HG02884 (cell line): ENCODE measurements around the gene IL9R.
"Not testable (repeated sequence)": the region's sequence is repeated elsewhere in the genome, so short reads cannot be mapped to it uniquely, and the experiment has no call there.

Experiments
- ATAC-seq: cut with Tn5 transposase; IDR thresholded peaks from one replicate; pipeline ENCODE4 v1.9.1; 2021; ENCODE audit warnings: mild to moderate bottlenecking, moderate library complexity; ENCODE audit not compliant: unreplicated experiment

IL9R gene

DNA sequence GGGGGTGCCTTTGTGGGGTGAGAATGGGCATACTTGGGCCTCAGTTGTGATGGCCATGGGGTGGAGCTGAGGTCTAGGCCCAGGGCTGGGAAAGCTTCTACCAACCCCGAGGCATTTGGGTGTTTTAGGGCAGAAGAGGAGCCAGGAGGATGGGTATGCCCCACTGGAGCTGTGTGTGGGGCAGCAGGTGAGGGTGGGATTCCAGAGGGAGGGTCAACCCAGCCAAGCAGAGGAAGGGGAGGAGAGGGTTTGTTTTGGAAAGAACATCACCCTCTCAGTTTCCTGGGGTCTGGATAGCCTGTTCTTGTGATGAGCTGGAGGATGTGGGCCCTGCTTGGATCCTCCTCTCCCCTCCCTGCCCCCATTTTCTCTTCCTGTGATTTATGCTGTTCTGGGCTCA, 620 bp downstream of the IL9R start:
- no peak for ATAC-seq

- ATAC-seq = no peak
These were observed 1.4 kb downstream of the IL9R start for GRCh38 chrX:155998761-155999510.

DNA sequence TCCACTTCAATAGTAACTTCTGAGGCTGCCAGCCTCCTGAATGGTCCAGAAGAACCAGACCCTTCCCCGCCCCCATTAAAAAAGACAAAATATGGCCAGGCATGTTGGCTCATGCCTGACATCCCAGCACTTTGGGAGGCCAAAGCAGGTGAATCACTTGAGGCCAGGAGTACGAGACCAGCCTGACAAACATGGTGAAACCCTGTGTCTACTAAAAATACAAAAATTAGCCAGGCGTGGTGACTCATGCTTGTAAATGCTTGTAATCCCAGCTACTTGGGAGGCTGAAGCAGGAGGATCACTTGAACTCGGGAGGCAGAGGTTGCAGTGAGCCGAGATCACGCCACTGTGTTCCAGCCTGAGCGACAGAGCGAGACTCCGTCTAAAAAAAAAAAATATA, 2.3 kb downstream of the IL9R start:
- ATAC-seq = not testable (repeated sequence)

- no peak for ATAC-seq
These were observed 2.9 kb downstream of the IL9R start for GRCh38 chrX:156000361-156000926.

DNA sequence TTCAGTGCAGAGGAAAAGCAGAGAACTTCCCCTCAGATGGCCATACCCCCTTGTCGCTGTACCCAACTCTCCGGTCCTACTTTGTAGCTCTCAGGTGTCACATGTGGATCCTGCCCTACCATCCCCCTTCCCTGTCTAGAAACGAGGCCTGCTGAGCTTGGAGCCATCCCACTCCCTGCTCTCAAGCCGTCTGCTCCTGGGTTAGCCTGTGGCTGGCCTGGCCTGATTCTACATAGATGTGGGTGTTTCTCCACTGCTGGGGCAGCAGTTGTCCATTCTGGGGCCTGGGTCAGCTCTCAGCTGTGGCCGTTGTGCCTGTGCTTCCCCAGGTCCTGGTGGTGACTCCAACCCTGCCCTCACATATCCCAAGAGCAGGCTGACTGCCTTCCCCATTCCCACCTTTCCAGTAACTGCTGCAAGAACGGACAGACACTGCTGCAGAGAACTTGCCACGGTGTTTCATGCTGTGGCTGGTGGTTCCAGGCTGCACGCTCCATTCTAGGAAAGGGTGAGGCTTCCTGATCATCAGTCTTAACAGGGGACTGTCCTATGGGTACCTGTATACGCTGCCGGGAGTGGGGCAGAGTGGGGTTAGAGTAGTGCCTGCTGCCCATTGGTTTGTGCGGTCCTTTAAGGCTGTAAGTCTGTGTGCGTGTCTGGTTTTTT, 3.6 kb downstream of the IL9R start:
- ATAC-seq = no peak

- no peak for ATAC-seq
These were observed 4.1 kb downstream of the IL9R start for GRCh38 chrX:156001667-156002021.

- ATAC-seq = no peak
These were observed 5.0 kb downstream of the IL9R start for GRCh38 chrX:156002507-156002906.

- ATAC-seq = no peak
These were observed 6.1 kb downstream of the IL9R start for GRCh38 chrX:156003486-156004185.

- no peak for ATAC-seq
These were observed 6.8 kb downstream of the IL9R start for GRCh38 chrX:156004256-156004655.

DNA sequence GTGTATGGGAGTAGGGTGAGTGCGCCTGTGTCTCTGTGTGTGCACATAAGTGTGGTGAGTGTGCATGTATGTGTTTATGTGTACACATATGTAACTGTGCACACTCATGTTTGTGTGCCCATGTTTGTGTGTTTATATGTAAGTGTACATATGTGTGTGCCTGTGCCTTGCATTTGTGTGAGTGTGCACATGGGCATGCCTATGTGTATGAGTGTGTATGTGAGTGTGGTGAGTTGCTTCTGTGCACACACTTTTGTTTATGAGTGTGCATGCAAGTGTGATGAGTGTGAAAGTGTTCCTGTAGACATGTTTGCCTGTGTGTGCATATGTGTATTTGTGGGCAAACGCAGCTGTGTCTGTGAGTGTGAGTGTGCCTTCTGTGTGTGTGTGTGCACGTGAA, 7.2 kb downstream of the IL9R start:
- no peak for ATAC-seq

GRCh38 chrX:156005144-156005543, 7.6 kb downstream of the IL9R start:
- ATAC-seq = no peak

GRCh38 chrX:156006468-156006867, 9.0 kb downstream of the IL9R start:
- not testable (repeated sequence) for ATAC-seq

DNA sequence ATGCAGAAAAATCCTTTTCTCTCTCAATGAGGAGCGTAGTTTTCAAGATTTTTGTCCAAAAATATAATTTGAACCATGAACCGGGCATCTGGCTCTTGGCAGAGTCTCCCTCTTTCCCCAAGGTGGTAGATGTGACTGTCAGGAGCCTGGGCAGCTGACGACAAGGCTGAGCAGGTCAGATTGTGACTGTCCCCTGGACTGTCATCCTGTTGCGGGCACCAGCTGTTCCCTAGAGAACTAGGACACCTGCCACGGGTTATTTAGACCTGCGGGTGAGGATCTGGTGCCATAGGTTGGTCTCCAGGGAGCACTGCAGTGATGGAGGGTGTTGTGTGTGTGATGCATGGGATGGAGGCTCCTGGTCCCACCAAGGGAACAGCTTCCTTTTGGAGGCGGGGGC, 10.9 kb downstream of the IL9R start:
- not testable (repeated sequence) for ATAC-seq

- no peak for ATAC-seq
These were observed 11.4 kb downstream of the IL9R start for GRCh38 chrX:156008915-156009314.

DNA sequence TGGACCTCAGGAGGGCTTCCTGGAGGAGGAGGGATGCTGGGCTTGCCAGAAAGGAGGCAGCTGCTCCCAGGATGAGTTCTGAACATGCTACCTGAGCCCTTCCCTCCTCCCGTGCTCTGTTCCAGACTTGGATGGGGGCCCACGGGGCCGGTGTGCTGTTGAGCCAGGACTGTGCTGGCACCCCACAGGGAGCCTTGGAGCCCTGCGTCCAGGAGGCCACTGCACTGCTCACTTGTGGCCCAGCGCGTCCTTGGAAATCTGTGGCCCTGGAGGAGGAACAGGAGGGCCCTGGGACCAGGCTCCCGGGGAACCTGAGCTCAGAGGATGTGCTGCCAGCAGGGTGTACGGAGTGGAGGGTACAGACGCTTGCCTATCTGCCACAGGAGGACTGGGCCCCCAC, 12.2 kb downstream of the IL9R start:
- ATAC-seq = not testable (repeated sequence)

DNA sequence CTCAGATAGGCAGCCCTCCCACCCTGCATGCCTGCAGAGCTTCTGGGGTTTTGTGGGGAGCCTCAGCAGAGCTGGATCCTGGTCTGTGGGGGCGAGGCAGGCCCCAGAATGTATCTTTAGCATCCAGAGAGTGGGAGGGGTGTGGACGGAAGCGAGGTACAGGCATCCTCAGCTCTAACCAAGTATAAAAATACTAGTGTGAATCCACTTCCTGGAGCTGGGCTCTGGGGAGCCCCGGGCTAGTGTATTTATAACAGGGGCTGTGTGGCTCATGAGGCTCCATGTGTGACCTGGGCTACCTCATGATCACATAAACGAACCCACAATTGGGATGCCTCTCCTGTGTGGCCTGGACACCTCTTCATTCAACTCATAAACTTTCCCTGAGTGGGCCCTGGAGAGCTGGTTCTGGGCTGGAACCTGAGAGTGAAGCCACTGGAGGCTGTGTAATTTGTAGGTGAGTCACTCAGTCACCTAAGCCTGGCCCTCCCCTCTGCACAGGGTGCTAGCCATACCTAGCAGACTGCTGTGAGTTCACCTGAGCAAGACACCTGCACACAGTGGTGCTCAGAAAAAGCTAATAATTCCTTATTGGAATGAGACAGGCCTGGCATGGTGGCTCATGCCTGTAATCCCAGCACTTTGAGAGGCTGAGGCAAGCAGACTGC, 15.9 kb downstream of the IL9R start:
- peak; percentile 55 for ATAC-seq

GRCh38 chrX:156019846-156020245, 22.4 kb downstream of the IL9R start:
- not testable (repeated sequence) for ATAC-seq

- ATAC-seq = not testable (repeated sequence)
These were observed 25.5 kb downstream of the IL9R start for GRCh38 chrX:156023002-156023401.

DNA sequence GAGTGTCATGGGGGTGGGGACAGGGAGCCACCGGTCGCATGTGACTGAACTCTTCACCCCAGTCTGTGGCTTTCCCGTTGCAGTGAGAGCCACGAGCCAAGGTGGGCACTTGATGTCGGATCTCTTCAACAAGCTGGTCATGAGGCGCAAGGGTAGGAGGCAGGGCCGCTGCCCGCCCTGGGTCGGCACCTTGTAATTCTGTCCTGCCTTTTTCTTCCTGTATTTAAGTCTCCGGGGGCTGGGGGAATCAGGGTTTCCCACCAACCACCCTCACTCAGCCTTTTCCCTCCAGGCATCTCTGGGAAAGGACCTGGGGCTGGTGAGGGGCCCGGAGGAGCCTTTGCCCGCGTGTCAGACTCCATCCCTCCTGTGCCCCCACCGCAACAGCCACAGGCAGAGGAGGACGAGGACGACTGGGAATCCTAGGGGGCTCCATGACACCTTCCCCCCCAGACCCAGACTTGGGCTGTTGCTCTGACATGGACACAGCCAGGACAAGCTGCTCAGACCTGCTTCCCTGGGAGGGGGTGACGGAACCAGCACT, 27.5 kb downstream of the IL9R start:
- not testable (repeated sequence) for ATAC-seq

- ATAC-seq = not testable (repeated sequence)
These were observed 31.2 kb downstream of the IL9R start for GRCh38 chrX:156028653-156029237.
